ENCODE data around the gene PRX.

PRX gene

DNA sequence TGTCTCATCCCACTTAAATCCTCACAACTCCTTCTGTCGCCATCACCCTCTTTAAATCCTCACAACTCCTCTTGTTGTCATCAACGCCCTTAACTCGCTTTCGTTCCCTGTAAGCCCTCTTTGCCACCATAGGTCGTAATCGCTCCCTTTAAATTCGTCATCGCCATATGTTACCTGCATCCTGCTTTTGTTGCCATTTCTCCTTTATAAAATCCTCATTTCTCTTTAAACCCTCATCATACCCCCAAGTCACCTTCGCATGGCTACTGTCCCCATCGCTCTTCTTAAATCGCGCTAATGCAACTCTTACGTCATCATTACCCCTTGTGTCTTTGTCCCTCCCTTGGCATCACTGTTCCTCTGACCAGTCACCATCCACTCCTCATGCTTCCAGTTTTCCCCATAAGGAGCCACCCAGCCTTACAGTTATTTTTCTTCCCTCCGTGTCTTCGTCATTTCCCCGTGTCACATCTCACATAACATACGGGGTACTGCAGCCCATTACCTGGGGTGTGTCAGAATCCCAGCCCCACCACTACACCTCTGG lies 64.1 kb downstream of the PRX start:
- no peak for DNase-seq (ENCODE audit: extremely low spot score)
- POLR2A ChIA-PET: interaction anchor here (1.0 to 2.0 kb wide), 9 partner anchors 8 to 143 kb away, joined by 4 to 10 read pairs (median 5); partner anchors contain the start of gene AKT2
- TF ChIP-seq CTBP1 (IDR thresholded peaks at IDR 0.05; ENCODE audit: borderline replicate concordance) (no peak), SP1 (IDR thresholded peaks at IDR 0.05) (no peak), FOXM1 (IDR thresholded peaks at IDR 0.05; ENCODE audit: borderline replicate concordance) (no peak), HDGF (IDR thresholded peaks at IDR 0.05; ENCODE audit: borderline replicate concordance) (no peak), SUZ12 (IDR thresholded peaks at IDR 0.05) (no peak), BHLHE40 (IDR thresholded peaks at IDR 0.05; ENCODE audit: borderline replicate concordance) (no peak), L3MBTL2 (conservative IDR thresholded peaks at IDR 0.05) (no peak; the same call in 1 of the 2 replicates), ELF4 (IDR thresholded peaks at IDR 0.05) (no peak), ARNT (IDR thresholded peaks at IDR 0.05) (no peak), FOXK2 (IDR thresholded peaks at IDR 0.05) (no peak), LEF1 (IDR thresholded peaks at IDR 0.05; ENCODE audit: borderline replicate concordance) (no peak), NFRKB (IDR thresholded peaks at IDR 0.05) (no peak), FOXA1 (IDR thresholded peaks at IDR 0.05) (no peak)
- TF ChIP-seq, protein P1, sequence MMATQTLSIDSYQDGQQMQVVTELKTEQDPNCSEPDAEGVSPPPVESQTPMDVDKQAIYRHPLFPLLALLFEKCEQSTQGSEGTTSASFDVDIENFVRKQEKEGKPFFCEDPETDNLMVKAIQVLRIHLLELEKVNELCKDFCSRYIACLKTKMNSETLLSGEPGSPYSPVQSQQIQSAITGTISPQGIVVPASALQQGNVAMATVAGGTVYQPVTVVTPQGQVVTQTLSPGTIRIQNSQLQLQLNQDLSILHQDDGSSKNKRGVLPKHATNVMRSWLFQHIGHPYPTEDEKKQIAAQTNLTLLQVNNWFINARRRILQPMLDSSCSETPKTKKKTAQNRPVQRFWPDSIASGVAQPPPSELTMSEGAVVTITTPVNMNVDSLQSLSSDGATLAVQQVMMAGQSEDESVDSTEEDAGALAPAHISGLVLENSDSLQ (IDR thresholded peaks at IDR 0.05): no peak
- CTCF ChIA-PET: no interaction called here

DNA sequence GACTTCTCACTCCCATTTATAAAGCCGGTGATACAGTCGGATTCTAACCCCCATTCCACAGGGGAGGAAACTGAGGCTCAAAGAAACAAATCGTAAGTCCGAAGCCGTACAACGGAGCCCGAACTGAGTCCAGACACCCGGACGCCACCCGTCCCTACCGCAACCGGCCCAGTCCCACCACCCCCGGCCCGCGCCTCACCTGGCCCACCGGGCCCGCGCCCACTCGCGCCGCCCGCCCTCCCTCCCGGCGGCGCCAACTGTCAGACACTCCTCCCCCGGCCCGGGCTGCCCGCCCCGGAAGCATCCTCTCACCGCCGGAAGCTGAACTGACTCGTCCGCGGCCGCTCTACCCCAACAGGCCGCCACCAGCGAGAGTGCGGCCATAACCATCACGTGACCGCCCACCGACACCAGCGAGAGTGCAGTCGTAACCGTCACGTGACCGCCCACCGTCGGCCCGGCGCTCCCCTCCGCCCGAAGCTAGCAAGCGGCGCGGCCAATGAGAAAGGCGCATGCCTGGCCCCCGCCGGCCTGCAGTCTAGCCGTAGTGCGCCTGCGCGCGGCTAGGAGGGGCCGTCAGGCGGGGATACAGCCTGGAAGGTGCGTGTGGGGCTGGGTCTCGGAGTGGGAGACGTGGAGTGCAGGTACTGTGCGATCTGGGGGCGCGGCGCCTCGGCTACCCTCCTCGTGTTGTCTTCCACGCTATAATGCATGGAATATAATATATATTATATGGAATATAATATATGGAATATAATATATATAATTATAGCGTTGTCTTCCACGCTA lies 64.9 kb downstream of the PRX start, which contains the start of the genes C19orf47 and PLD3:
Gene C19orf47 (minus strand): TSS at position 273 of the 789 bp plus-strand sequence. CDS start 6,540 bp downstream, outside the sequence.
Gene PLD3 (plus strand): TSS at position 571 of the 789 bp plus-strand sequence. CDS start 17,789 bp downstream, outside the sequence.
- TF ChIP-seq LEF1 (IDR thresholded peaks at IDR 0.05; ENCODE audit: borderline replicate concordance) (no peak), BHLHE40 (IDR thresholded peaks at IDR 0.05; ENCODE audit: borderline replicate concordance) (no peak), ELF4 (IDR thresholded peaks at IDR 0.05) (peak; percentile 7; the same call in 1 of the 2 replicates), FOXM1 (IDR thresholded peaks at IDR 0.05; ENCODE audit: borderline replicate concordance) (no peak), L3MBTL2 (conservative IDR thresholded peaks at IDR 0.05) (no peak), FOXK2 (IDR thresholded peaks at IDR 0.05) (no peak), ARNT (IDR thresholded peaks at IDR 0.05) (no peak), HDGF (IDR thresholded peaks at IDR 0.05; ENCODE audit: borderline replicate concordance) (no peak), TARDBP (IDR thresholded peaks at IDR 0.05) (no peak), SUZ12 (IDR thresholded peaks at IDR 0.05) (no peak), FOXA1 (IDR thresholded peaks at IDR 0.05) (no peak), CTBP1 (IDR thresholded peaks at IDR 0.05; ENCODE audit: borderline replicate concordance) (no peak), NFRKB (IDR thresholded peaks at IDR 0.05) (no peak), SP1 (IDR thresholded peaks at IDR 0.05) (no peak)
- TF ChIP-seq, protein P1 (IDR thresholded peaks at IDR 0.05): peak; percentile 26
- ChIA-PET POLR2A (interaction anchor here (0.6 to 2.0 kb wide), 22 partner anchors 9 to 556 kb away, joined by 3 to 10 read pairs (median 4); partner anchors contain the start of genes AKT2 and SERTAD1), CTCF (no interaction called here)
- DNase-seq (ENCODE audit: extremely low spot score): peak; percentile 100

DNA sequence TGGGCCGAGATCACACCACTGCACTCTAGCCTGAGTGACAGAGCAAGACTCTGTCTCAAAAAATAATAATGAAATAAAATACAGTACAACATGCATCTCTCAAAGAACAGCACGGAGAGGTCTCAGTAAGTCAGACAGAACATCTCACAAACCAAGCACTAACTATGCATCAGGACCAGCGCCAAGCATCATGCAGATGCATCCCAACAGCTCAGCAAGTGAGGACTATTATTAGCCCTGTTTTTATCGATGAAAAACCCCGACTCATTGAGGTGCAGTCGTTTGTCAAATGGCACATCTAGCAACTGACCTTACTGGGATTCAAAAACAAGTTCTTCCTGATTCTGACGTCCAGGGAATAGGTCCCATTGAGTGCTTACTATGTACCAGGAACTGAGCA lies 68.8 kb downstream of the PRX start:
- no peak for DNase-seq (ENCODE audit: extremely low spot score)
- ChIA-PET CTCF (no interaction called here), POLR2A (no interaction called here)
- TF ChIP-seq SUZ12 (IDR thresholded peaks at IDR 0.05): no peak
- no peak for TF ChIP-seq BHLHE40 (IDR thresholded peaks at IDR 0.05; ENCODE audit: borderline replicate concordance)
- no peak for TF ChIP-seq TARDBP (IDR thresholded peaks at IDR 0.05)
- TF ChIP-seq NFRKB (IDR thresholded peaks at IDR 0.05): no peak
- TF ChIP-seq, protein P1 (IDR thresholded peaks at IDR 0.05): no peak
- TF ChIP-seq CTBP1 (IDR thresholded peaks at IDR 0.05; ENCODE audit: borderline replicate concordance): no peak
- TF ChIP-seq SP1 (IDR thresholded peaks at IDR 0.05): no peak
- TF ChIP-seq FOXM1 (IDR thresholded peaks at IDR 0.05; ENCODE audit: borderline replicate concordance): no peak
- no peak for TF ChIP-seq L3MBTL2 (conservative IDR thresholded peaks at IDR 0.05)
- TF ChIP-seq ELF4 (IDR thresholded peaks at IDR 0.05): no peak
- TF ChIP-seq LEF1 (IDR thresholded peaks at IDR 0.05; ENCODE audit: borderline replicate concordance): no peak
- no peak for TF ChIP-seq FOXA1 (IDR thresholded peaks at IDR 0.05)
- no peak for TF ChIP-seq ZNF384 (IDR thresholded peaks at IDR 0.05)
- TF ChIP-seq HDGF (IDR thresholded peaks at IDR 0.05; ENCODE audit: borderline replicate concordance): no peak

Measured in HEK293T (cell line).